Gastroesophageal sphincter (tissue), 4 donors: ENCODE data around the gene SUPT3H. TPM values are rescaled to one million over a fixed set of nuclear protein-coding genes. Genes with fewer than 3 reads are reported as not detected.
A peak's percentile ranks its signal among the peaks of the same experiment; 100 is the strongest.

Experiments used
- ATAC-seq: fragments of 150-250 bp; one replicate; pipeline ENCODE4 v1.9.1; 2016; ENCODE audit warnings: mild to moderate bottlenecking, moderate library complexity
- H3K27ac ChIP-seq, 4 donors: fragments of 200-600 bp; sonication (generic) in 3 of 4; 1 replicate in 3 of 4; 2 replicates in 1 of 4; pipeline ENCODE4 v1.5.1; 2016 to 2019
- H3K27me3 ChIP-seq: fragments of 200-600 bp; sonication (generic); one replicate; pipeline ENCODE4 v1.5.1; 2019
- H3K36me3 ChIP-seq, 2 donors: fragments of 200-600 bp; sonication (generic); one replicate each; pipeline ENCODE4 v1.5.1; 2019; ENCODE audit warnings: control low read depth in 1 of 2
- H3K4me1 ChIP-seq, 3 donors: fragments of 200-600 bp; sonication (generic); 1 replicate in 2 of 3; 2 replicates in 1 of 3; pipeline ENCODE4 v1.5.1; 2016 to 2019; ENCODE audit warnings: control low read depth in 2 of 3
- H3K4me3 ChIP-seq, 2 donors: fragments of 200-600 bp; sonication (generic); one replicate each; pipeline ENCODE4 v1.5.1; 2019; ENCODE audit warnings: mild to moderate bottlenecking in 1 of 2, moderate library complexity in 1 of 2
- H3K9me3 ChIP-seq, 3 donors: fragments of 200-600 bp; sonication (generic); one replicate each; pipeline ENCODE4 v1.5.1; 2017 to 2019; ENCODE audit warnings: control low read depth in 2 of 3
- EP300 ChIP-seq: sonication (generic); formaldehyde crosslinking; IDR thresholded peaks from one replicate; pipeline ENCODE4 v1.6.1; 2017; ENCODE audit warnings: antibody characterized with exemption, mild to moderate bottlenecking
- POLR2A ChIP-seq, 2 donors: fragments of 450-650 bp; IDR thresholded peaks; one replicate each; pipeline ENCODE4 v1.6.1; 2017; ENCODE audit warnings: antibody characterized with exemption in 2 of 2, mild to moderate bottlenecking in 2 of 2, moderate library complexity in 1 of 2
- POLR2AphosphoS5 ChIP-seq: sonication (generic); formaldehyde crosslinking; IDR thresholded peaks from one replicate; pipeline ENCODE4 v1.6.1; 2017; ENCODE audit warnings: antibody characterized with exemption
- WGBS, 2 donors: methylation state at CpG; one replicate each; pipeline ENCODE4 v1.1.5; 2018; ENCODE audit warnings: low coverage in 1 of 2; 5-methylcytosine and 5-hydroxymethylcytosine counted together
- total RNA-seq, 4 donors: library from RNA; depleted of rRNA; stranded (reverse); fragments of >200 nt; gene quantifications; one replicate each; pipeline ENCODE4 v1.1.0, GENCODE V29; 2016
- TF ChIP-seq, protein P1 (sequence below), 4 experiments: fragments of 200-600 bp in 2 of 4; fragments of 450-650 bp in 2 of 4; sonication (generic) in 1 of 4; IDR thresholded peaks; one replicate each; pipeline ENCODE4 v1.5.1; 2017 to 2019; ENCODE audit warnings: antibody characterized with exemption in 4 of 4, mild to moderate bottlenecking in 2 of 4, moderate library complexity in 2 of 4

Gene SUPT3H
- total RNA-seq, 4 donors from 2014 or later = 3.6 to 13.1 (median 7.6) TPM

- Histone ChIP-seq H3K9me3 (no peaks in the 10 kb centered on the region), H3K4me3 (no peak overlapping the region), H3K27me3 (peaks cover 8% of the 10 kb centered on the region), H3K4me1 (peaks cover 0 to 8% (median 0%) of the 10 kb centered on the region in 3 donors), H3K36me3 (no peaks in the 10 kb centered on the region), H3K27ac (no peak overlapping the region)
- WGBS, 2 donors = 94% methylated on average over 2 of the region's 2 CpGs
- no peak for TF ChIP-seq POLR2AphosphoS5
- TF ChIP-seq, protein P1, sequence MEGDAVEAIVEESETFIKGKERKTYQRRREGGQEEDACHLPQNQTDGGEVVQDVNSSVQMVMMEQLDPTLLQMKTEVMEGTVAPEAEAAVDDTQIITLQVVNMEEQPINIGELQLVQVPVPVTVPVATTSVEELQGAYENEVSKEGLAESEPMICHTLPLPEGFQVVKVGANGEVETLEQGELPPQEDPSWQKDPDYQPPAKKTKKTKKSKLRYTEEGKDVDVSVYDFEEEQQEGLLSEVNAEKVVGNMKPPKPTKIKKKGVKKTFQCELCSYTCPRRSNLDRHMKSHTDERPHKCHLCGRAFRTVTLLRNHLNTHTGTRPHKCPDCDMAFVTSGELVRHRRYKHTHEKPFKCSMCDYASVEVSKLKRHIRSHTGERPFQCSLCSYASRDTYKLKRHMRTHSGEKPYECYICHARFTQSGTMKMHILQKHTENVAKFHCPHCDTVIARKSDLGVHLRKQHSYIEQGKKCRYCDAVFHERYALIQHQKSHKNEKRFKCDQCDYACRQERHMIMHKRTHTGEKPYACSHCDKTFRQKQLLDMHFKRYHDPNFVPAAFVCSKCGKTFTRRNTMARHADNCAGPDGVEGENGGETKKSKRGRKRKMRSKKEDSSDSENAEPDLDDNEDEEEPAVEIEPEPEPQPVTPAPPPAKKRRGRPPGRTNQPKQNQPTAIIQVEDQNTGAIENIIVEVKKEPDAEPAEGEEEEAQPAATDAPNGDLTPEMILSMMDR (IDR thresholded peaks at IDR 0.05) = no peak
- no peak for TF ChIP-seq POLR2A (IDR thresholded peaks at IDR 0.05)
- TF ChIP-seq EP300 = no peak
- no peak for ATAC-seq
Observed at GRCh38 chr6:45382391-45382790, 4.7 kb upstream of the SUPT3H start.

DNA sequence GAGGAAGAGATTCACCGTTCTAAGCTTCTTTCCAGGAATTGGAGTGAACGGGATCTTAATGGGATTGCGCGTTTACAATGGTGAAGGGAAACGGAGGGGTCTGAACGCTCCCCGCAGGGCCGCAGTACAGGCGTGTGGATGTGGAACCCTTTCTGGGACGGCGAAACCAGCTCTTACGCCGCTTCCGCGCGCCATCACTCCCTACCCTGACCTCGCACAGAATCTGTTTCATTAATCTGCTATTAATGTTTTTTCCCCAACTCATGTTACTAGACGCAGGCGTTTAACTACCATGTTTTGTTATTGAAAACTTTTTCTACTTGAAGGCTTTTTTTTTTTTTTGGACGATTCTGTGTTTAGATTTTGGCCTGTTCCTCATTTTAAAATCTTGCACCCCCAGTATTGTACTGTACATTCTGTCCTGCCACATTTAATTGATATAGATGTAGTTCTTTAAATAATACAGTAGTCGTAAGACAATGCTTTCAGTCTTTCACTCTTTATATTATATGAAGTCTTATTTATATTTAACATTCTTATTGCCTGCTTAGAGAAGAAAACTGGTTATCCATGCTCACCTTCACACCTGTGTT is 696 bp upstream of the SUPT3H start:
- Histone ChIP-seq H3K4me1 (peaks cover 0 to 21% (median 0%) of the 10 kb centered on the region in 3 donors), H3K27me3 (no peaks in the 10 kb centered on the region), H3K27ac (peak overlapping the region; percentile 61 to 98 (median 98)), H3K36me3 (no peaks in the 10 kb centered on the region), H3K9me3 (no peaks in the 10 kb centered on the region), H3K4me3 (peak overlapping the region; percentile 75 to 94)
- TF ChIP-seq POLR2AphosphoS5 = no peak
- no peak for TF ChIP-seq EP300
- TF ChIP-seq, protein P1 (IDR thresholded peaks at IDR 0.05) = no peak
- no peak for TF ChIP-seq POLR2A (IDR thresholded peaks at IDR 0.05)
- 1% methylated on average over 14 to 16 of the region's 21 CpGs for WGBS, 2 donors
- ATAC-seq = peak; percentile 29

DNA sequence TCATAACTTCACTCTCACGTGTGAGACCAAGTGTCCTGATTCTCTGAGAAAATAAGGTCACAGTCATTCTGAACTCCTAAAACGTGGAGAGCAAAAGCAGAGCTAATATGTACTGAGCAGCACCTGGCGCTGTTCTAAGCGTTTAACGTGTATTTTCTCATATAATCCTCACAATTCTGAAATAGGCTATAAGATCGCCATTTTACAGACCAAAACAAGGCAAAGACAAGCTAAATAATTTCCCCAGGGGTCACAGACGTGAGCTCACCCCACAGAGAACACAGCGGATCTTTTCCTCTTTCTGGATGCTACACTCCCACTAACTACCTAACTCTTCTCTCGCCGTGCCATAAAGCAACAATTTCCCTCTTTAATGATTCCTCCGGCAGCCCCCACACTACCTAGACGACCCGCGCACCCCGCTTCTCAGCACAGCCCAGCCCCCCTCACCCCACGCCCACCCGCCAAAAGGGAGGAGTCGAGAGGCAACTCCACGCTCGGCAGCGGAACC is 636 bp downstream of the SUPT3H start:
- TF ChIP-seq, protein P1 (IDR thresholded peaks at IDR 0.05) = no peak
- TF ChIP-seq POLR2AphosphoS5 (no peak), EP300 (no peak), POLR2A (IDR thresholded peaks at IDR 0.05) (no peak)
- Histone ChIP-seq H3K4me3 (peak overlapping the region; percentile 75 to 94), H3K4me1 (peaks cover 0 to 21% (median 0%) of the 10 kb centered on the region in 3 donors), H3K27me3 (no peaks in the 10 kb centered on the region), H3K36me3 (no peaks in the 10 kb centered on the region), H3K27ac (peak overlapping the region; percentile 61 to 98 (median 98)), H3K9me3 (no peaks in the 10 kb centered on the region)
- no peak for ATAC-seq
- WGBS, 2 donors = 0 to 1% methylated on average over 9 to 11 of the region's 21 CpGs

DNA sequence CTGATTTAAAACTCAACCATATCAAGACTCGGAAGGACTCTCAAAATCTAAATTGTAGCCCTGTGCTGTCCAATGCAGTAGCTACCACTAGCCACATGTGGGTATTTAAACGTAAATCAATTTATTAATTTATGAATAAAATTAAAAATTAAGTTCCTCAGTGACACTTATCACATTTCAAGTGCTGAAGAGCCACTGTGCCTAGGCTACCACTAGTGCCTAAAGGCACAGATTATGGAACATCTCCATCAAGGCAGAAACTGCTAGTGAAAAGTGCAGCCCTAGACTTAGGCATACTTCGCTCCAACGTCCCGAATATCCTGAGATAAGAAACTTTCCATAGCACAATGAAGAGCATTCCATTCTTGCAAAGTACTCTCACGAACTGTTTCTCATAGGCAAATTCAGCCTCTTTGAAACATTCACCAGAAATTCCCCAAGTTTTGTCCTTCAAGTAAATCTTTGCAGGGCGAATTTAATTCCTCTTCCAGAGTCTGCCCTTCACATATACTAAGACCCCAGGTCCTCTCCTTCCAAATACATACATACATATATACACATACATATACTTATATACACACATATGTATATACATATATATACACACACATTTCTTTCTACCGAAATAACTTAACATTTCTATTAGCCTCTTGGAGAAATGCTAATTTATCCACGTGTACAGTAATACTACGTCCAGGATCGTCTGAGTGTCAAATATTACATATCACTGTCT is 1.3 kb downstream of the SUPT3H start:
- Histone ChIP-seq H3K36me3 (no peaks in the 10 kb centered on the region), H3K4me3 (peak overlapping the region; percentile 75 to 94), H3K9me3 (no peaks in the 10 kb centered on the region), H3K4me1 (peaks cover 0 to 21% (median 0%) of the 10 kb centered on the region in 3 donors), H3K27ac (peak overlapping the region in 3 of 4 donors; percentile 98), H3K27me3 (no peaks in the 10 kb centered on the region)
- TF ChIP-seq POLR2A (IDR thresholded peaks at IDR 0.05) (no peak), POLR2AphosphoS5 (no peak), EP300 (no peak)
- TF ChIP-seq, protein P1 (IDR thresholded peaks at IDR 0.05) = no peak
- ATAC-seq = no peak
- WGBS, 2 donors = 27 to 30% methylated on average over 11 of the region's 11 CpGs
